ENCODE data around the gene CHKB.

DNA sequence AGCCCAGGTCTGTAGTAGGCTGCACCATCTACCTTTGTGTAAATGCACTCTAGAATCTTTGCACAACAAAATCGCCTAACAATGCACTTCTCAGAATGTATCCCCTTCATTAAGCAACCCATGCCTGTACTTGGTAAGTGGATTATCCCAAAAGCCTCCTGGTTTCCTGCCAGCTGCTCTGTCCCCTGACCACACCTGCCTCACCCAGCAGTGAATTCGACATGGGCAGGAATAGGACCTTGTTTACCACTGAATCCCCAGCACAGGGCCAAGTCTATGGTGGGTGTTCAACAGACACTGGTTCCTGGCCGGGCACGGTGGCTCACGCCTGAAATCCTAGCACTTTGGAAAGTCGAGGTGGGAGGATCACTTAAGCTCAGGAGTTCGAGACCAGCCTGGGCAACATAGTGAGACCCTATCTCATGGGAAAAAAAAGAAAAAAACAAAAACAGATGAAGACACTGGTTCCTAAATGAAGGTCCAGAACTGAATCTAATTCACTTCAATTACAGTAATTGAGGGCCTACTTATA, 14.9 kb downstream of the CHKB start:
- TF ChIP-seq, protein P1, sequence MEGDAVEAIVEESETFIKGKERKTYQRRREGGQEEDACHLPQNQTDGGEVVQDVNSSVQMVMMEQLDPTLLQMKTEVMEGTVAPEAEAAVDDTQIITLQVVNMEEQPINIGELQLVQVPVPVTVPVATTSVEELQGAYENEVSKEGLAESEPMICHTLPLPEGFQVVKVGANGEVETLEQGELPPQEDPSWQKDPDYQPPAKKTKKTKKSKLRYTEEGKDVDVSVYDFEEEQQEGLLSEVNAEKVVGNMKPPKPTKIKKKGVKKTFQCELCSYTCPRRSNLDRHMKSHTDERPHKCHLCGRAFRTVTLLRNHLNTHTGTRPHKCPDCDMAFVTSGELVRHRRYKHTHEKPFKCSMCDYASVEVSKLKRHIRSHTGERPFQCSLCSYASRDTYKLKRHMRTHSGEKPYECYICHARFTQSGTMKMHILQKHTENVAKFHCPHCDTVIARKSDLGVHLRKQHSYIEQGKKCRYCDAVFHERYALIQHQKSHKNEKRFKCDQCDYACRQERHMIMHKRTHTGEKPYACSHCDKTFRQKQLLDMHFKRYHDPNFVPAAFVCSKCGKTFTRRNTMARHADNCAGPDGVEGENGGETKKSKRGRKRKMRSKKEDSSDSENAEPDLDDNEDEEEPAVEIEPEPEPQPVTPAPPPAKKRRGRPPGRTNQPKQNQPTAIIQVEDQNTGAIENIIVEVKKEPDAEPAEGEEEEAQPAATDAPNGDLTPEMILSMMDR (IDR thresholded peaks at IDR 0.05; ENCODE audit: low read depth, low read length), result no peak
- no peak for TF ChIP-seq POLR2A (IDR thresholded peaks at IDR 0.05; ENCODE audit: extremely low read depth, insufficient read length)
- TF ChIP-seq, protein P2, sequence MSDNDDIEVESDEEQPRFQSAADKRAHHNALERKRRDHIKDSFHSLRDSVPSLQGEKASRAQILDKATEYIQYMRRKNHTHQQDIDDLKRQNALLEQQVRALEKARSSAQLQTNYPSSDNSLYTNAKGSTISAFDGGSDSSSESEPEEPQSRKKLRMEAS (IDR thresholded peaks at IDR 0.05; ENCODE audit: low read depth, low read length), result no peak
- TF ChIP-seq MYC (IDR thresholded peaks at IDR 0.05; ENCODE audit: low read depth, low read length), result no peak

All from NB4 (cell line).